IMR-90 (cell line): ENCODE results near the gene FXYD6. TPM values are rescaled to one million over a fixed set of nuclear protein-coding genes. Genes with fewer than 3 reads are reported as not detected.

Experiments
- ATAC-seq: fragments of 200-7000 bp; cut with Tn5 transposase; 2 replicates; pipeline ENCODE4 v1.9.1; 2020; ENCODE audit warnings: low read depth, mild to moderate bottlenecking, moderate library complexity
- BruUV-seq: library from RNA; stranded (reverse); fragments of 400-500 nt; replicated peaks from 2 replicates; lab custom pipeline; 2021; lab: Mats Ljungman, UMichigan
- CTCF ChIA-PET: fragments of 300-600 bp; formaldehyde crosslinking; extraction: SDS; loops from one replicate; lab custom pipeline; 2021; ENCODE audit warnings: antibody characterized with exemption; lab: Yijun Ruan, JAX
- POLR2A ChIA-PET: fragments of 300-600 bp; sonication (Branson Sonifier 250); formaldehyde crosslinking; loops from one replicate; lab custom pipeline; 2022; ENCODE audit warnings: antibody characterized with exemption; ENCODE audit not compliant: unreplicated experiment; lab: Charles Lee
- DNase-seq: peaks from one replicate; pipeline ENCODE4 v3.0.0; 2013
- H2AFZ ChIP-seq: replicated peaks from 2 replicates; pipeline ENCODE3; 2013; ENCODE audit warnings: low read length, mild to moderate bottlenecking; ENCODE audit not compliant: poor library complexity
- H2AK5ac ChIP-seq: 2 replicates; pipeline ENCODE4 v1.6.1; 2013; ENCODE audit warnings: low read depth, low read length, inconsistent platforms
- H2AK9ac ChIP-seq: replicated peaks from 2 replicates; pipeline ENCODE3; 2013; ENCODE audit warnings: mild to moderate bottlenecking, low read depth, low read length, moderate library complexity; ENCODE audit not compliant: poor library complexity
- H2BK120ac ChIP-seq: 2 replicates; pipeline ENCODE4 v1.6.1; 2013; ENCODE audit warnings: low read depth, low read length, inconsistent platforms
- H2BK15ac ChIP-seq: 3 replicates; pipeline ENCODE4 v1.6.1; 2013; ENCODE audit warnings: low read depth, low read length, inconsistent platforms
- H2BK20ac ChIP-seq: 2 replicates; pipeline ENCODE4 v1.6.1; 2013; ENCODE audit warnings: low read depth, mild to moderate bottlenecking, inconsistent platforms, low read length, moderate library complexity
- H2BK5ac ChIP-seq: 2 replicates; pipeline ENCODE4 v1.6.1; 2013; ENCODE audit warnings: mild to moderate bottlenecking, low read depth, low read length, inconsistent platforms; ENCODE audit not compliant: poor library complexity, severe bottlenecking
- H3K14ac ChIP-seq: replicated peaks from 2 replicates; pipeline ENCODE4 v1.6.1; 2013; ENCODE audit warnings: low read depth, low read length, inconsistent platforms
- H3K18ac ChIP-seq: 2 replicates; pipeline ENCODE4 v1.6.1; 2013; ENCODE audit warnings: low read depth, low read length, control low read depth
- H3K23ac ChIP-seq: 2 replicates; pipeline ENCODE4 v1.6.1; 2013; ENCODE audit warnings: low read depth, low read length, inconsistent platforms
- H3K27ac ChIP-seq: 2 replicates; pipeline ENCODE4 v1.5.1; 2013; ENCODE audit warnings: mild to moderate bottlenecking, control low read depth, low read length; ENCODE audit not compliant: insufficient read depth
- H3K27me3 ChIP-seq: 2 replicates; pipeline ENCODE4 v1.6.1; 2013; ENCODE audit warnings: low read length; ENCODE audit not compliant: control insufficient read depth, insufficient read depth
- H3K36me3 ChIP-seq: 2 replicates; pipeline ENCODE4 v1.6.1; 2013; ENCODE audit warnings: low read length, mixed read lengths; ENCODE audit not compliant: control insufficient read depth, insufficient read depth
- H3K4ac ChIP-seq: 2 replicates; pipeline ENCODE4 v1.6.1; 2013; ENCODE audit warnings: low read depth, low read length, inconsistent platforms
- H3K4me1 ChIP-seq: 2 replicates; pipeline ENCODE4 v1.6.1; 2013; ENCODE audit warnings: low read length, mixed read lengths; ENCODE audit not compliant: control insufficient read depth, insufficient read depth
- H3K4me2 ChIP-seq: 2 replicates; pipeline ENCODE4 v1.6.1; 2013; ENCODE audit warnings: low read depth, mild to moderate bottlenecking, control low read depth, low read length, moderate library complexity
- H3K4me3 ChIP-seq: 2 replicates; pipeline ENCODE4 v1.5.1; 2013; ENCODE audit warnings: low read depth, mild to moderate bottlenecking, control low read depth, low read length, moderate library complexity; ENCODE audit not compliant: insufficient read depth
- H3K56ac ChIP-seq: 2 replicates; pipeline ENCODE4 v1.6.1; 2013; ENCODE audit warnings: low read length, inconsistent platforms; ENCODE audit not compliant: insufficient read depth; ENCODE audit errors: extremely low read depth
- H3K79me1 ChIP-seq, 2 experiments: 2 replicates each; pipeline ENCODE4 v1.6.1; 2013; ENCODE audit warnings: low read length in 2 of 2, inconsistent platforms in 1 of 2, low read depth in 1 of 2
- H3K9ac ChIP-seq: 2 replicates; pipeline ENCODE4 v1.6.1; 2013; ENCODE audit warnings: low read depth, low read length, control low read depth
- H3K9me1 ChIP-seq: 2 replicates; pipeline ENCODE4 v1.6.1; 2013; ENCODE audit warnings: low read length, inconsistent platforms; ENCODE audit not compliant: insufficient read depth
- H3K9me3 ChIP-seq: 2 replicates; pipeline ENCODE4 v1.6.1; 2013; ENCODE audit warnings: low read length; ENCODE audit not compliant: control insufficient read depth, insufficient read depth
- H4K20me1 ChIP-seq: 2 replicates; pipeline ENCODE4 v1.6.1; 2013; ENCODE audit warnings: low read length, inconsistent platforms; ENCODE audit not compliant: insufficient read depth
- H4K5ac ChIP-seq: 2 replicates; pipeline ENCODE4 v1.6.1; 2013; ENCODE audit warnings: mild to moderate bottlenecking, low read depth, low read length, control low read depth
- H4K8ac ChIP-seq, 2 experiments: 2 replicates each; pipeline ENCODE4 v1.6.1; 2013; ENCODE audit warnings: low read depth in 2 of 2, low read length in 2 of 2, control low read depth in 1 of 2, inconsistent platforms in 1 of 2
- H4K91ac ChIP-seq: 2 replicates; pipeline ENCODE4 v1.6.1; 2013; ENCODE audit warnings: low read depth, low read length, inconsistent platforms; ENCODE audit not compliant: insufficient read depth
- BHLHE40 ChIP-seq: fragments of 150-350 bp; IDR thresholded peaks from 2 replicates; pipeline ENCODE4 v1.6.1; 2016; ENCODE audit warnings: mild to moderate bottlenecking, low read depth, low read length
- CEBPB ChIP-seq: IDR thresholded peaks from 2 replicates; pipeline ENCODE4 v1.6.1; 2012; ENCODE audit warnings: low read depth, low read length, improper control_type of control experiment
- CHD1 ChIP-seq: IDR thresholded peaks from 2 replicates; pipeline ENCODE4 v1.6.1; 2012; ENCODE audit warnings: low read depth, low read length, improper control_type of control experiment
- CTCF ChIP-seq: conservative IDR thresholded peaks from 2 replicates; pipeline ENCODE4 v1.5.1; 2012; ENCODE audit warnings: mild to moderate bottlenecking, low read depth, low read length, improper control_type of control experiment
- FOS ChIP-seq: fragments of 150-350 bp; IDR thresholded peaks from 2 replicates; pipeline ENCODE4 v1.6.1; 2016; ENCODE audit warnings: low read depth, low read length
- MAFK ChIP-seq: IDR thresholded peaks from 2 replicates; pipeline ENCODE4 v1.6.1; 2012; ENCODE audit warnings: low read depth, low read length, improper control_type of control experiment
- MAZ ChIP-seq: IDR thresholded peaks from 2 replicates; pipeline ENCODE4 v1.6.1; 2012; ENCODE audit warnings: low read depth, mild to moderate bottlenecking, low read length, improper control_type of control experiment, moderate library complexity, borderline replicate concordance
- MXI1 ChIP-seq: IDR thresholded peaks from 2 replicates; pipeline ENCODE4 v1.6.1; 2012; ENCODE audit warnings: low read depth, mild to moderate bottlenecking, low read length, moderate library complexity, borderline replicate concordance
- NFE2L2 ChIP-seq: fragments of 150-350 bp; IDR thresholded peaks from 2 replicates; pipeline ENCODE4 v1.6.1; 2016; ENCODE audit warnings: low read depth, mild to moderate bottlenecking, low read length
- POLR2A ChIP-seq: IDR thresholded peaks from 2 replicates; pipeline ENCODE4 v1.6.1; 2012; ENCODE audit warnings: mild to moderate bottlenecking, low read depth, low read length
- RAD21 ChIP-seq: IDR thresholded peaks from 2 replicates; pipeline ENCODE4 v1.6.1; 2012; ENCODE audit warnings: low read length, improper control_type of control experiment
- RCOR1 ChIP-seq: IDR thresholded peaks from 2 replicates; pipeline ENCODE4 v1.6.1; 2012; ENCODE audit warnings: mild to moderate bottlenecking, low read length, improper control_type of control experiment; ENCODE audit not compliant: insufficient replicate concordance
- RFX5 ChIP-seq: IDR thresholded peaks from 2 replicates; pipeline ENCODE4 v1.8.0; 2012; ENCODE audit warnings: low read depth, mild to moderate bottlenecking, low read length, moderate library complexity
- SMC3 ChIP-seq: fragments of 150-350 bp; IDR thresholded peaks from 2 replicates; pipeline ENCODE4 v1.6.1; 2016; ENCODE audit warnings: low read depth, mild to moderate bottlenecking, antibody characterized with exemption, low read length, moderate library complexity
- whole genome bisulfite sequencing, 2 experiments: methylation state at CpG; one replicate each; pipeline versions ENCODE4 v1.1.5 to v1.1.7; 2013; ENCODE audit warnings: missing lambda C conversion rate in 2 of 2; ENCODE audit not compliant: insufficient read length in 1 of 2; ENCODE audit errors: extremely low coverage in 2 of 2; 5-methylcytosine and 5-hydroxymethylcytosine counted together
- dilution Hi-C: fragments of 300-500 bp; cut with HindIII; formaldehyde crosslinking; loops from one replicate; pipeline ENCODE4 v1.14.3; 2018; ENCODE audit warnings: low sequenced_read_pairs; ENCODE audit not compliant: unreplicated experiment
- in situ Hi-C: fragments of 300-500 bp; cut with MboI; formaldehyde crosslinking; loops from 3 replicates; pipeline ENCODE4 v1.14.3; 2019; ENCODE audit warnings: low sequenced_read_pairs, inconsistent platforms, mixed read lengths
- intact Hi-C: fragments of 100-400 bp; cut with micrococcal nuclease; formaldehyde crosslinking; loops from 2 replicates; pipeline ENCODE4 v1.10.0; 2022
- polyA plus RNA-seq, 3 experiments: library from polyadenylated mRNA; depleted of rRNA; stranded (reverse); fragments of >200 nt; gene quantifications; 2 replicates each; pipeline ENCODE4 v1.2.3, GENCODE V29; 2012; ENCODE audit warnings: low replicate concordance in 1 of 3
- total RNA-seq: library from RNA; depleted of rRNA; stranded (reverse); fragments of >200 nt; gene quantifications from 2 replicates; pipeline ENCODE4 v1.2.3, GENCODE V29; 2012
- TF ChIP-seq, protein P1 (sequence below): fragments of 150-350 bp; IDR thresholded peaks from 2 replicates; pipeline ENCODE4 v1.6.1; 2016; ENCODE audit warnings: low read depth, mild to moderate bottlenecking, low read length, moderate library complexity, borderline replicate concordance
- TF ChIP-seq, protein P2 (sequence below): fragments of 150-350 bp; IDR thresholded peaks from 2 replicates; pipeline ENCODE4 v1.6.1; 2017; ENCODE audit warnings: mild to moderate bottlenecking, antibody characterized with exemption, low read length, low read depth

FXYD6 gene
- total and polyA plus RNA-seq, 2 of the 4 experiments (the other 2 are of a cell fraction): 0.32 TPM; not detected in 1

DNA sequence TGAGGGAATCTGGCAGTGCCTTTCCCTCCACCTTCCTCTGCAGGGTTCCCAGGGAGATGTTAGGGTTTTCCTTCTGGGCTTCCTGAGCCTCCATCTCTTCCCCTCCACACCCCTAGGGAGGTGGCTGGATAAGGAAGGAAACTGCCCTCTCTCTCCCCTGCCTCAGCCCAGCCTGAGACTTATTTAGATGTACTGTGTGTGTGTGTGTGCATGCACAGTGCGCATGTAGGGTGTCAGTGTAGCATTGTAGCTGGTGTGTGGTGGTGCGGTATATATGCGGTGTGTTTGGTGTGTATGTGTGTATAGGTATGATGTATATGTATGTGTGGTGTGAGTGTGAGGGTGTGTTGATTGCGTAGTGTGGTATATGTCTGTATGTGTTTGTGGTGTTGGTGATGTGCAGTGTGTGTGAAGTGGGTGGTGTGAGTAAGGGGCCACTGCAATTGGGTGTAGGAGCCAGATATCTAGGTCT, 1.5 kb downstream of the FXYD6 start:
- Histone ChIP-seq H3K4me1 (no peaks in the 10 kb centered on the region), H2AFZ (peak overlapping the region; percentile 45), H3K9me3 (no peaks in the 10 kb centered on the region), H2AK9ac (peak overlapping the region; percentile 57), H3K56ac (no peak overlapping the region), H3K18ac (no peak overlapping the region), H3K4me3 (no peak overlapping the region), H3K4ac (no peak overlapping the region), H2BK120ac (no peak overlapping the region), H4K91ac (no peak overlapping the region), H4K5ac (no peak overlapping the region), H2BK20ac (no peak overlapping the region), H3K9me1 (no peaks in the 10 kb centered on the region), H3K14ac (no peak overlapping the region), H4K20me1 (no peaks in the 10 kb centered on the region), H3K27ac (no peak overlapping the region), H3K9ac (no peak overlapping the region), H2BK5ac (no peak overlapping the region), H4K8ac (no peak overlapping the region), H3K27me3 (peaks cover 63% of the 10 kb centered on the region), H3K79me1 (no peaks in the 10 kb centered on the region), H3K36me3 (no peaks in the 10 kb centered on the region), H2AK5ac (no peak overlapping the region), H2BK15ac (no peak overlapping the region), H3K4me2 (no peak overlapping the region), H3K23ac (no peak overlapping the region)
- no peak for DNase-seq
- WGBS, 2 experiments: 89 to 100% methylated on average over 1 to 3 of the region's 4 CpGs
- ChIA-PET POLR2A (no interaction called here), CTCF (no interaction called here)
- in situ Hi-C loops: no loop called here
- TF ChIP-seq MAFK (no peak), MAZ (no peak), POLR2A (no peak), CTCF (no peak), NFE2L2 (no peak), MXI1 (no peak), BHLHE40 (no peak), CEBPB (no peak), RFX5 (no peak), CHD1 (no peak), RAD21 (no peak), RCOR1 (no peak), FOS (no peak), SMC3 (no peak)
- TF ChIP-seq, protein P1, sequence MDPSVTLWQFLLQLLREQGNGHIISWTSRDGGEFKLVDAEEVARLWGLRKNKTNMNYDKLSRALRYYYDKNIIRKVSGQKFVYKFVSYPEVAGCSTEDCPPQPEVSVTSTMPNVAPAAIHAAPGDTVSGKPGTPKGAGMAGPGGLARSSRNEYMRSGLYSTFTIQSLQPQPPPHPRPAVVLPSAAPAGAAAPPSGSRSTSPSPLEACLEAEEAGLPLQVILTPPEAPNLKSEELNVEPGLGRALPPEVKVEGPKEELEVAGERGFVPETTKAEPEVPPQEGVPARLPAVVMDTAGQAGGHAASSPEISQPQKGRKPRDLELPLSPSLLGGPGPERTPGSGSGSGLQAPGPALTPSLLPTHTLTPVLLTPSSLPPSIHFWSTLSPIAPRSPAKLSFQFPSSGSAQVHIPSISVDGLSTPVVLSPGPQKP: no peak
- TF ChIP-seq, protein P2, sequence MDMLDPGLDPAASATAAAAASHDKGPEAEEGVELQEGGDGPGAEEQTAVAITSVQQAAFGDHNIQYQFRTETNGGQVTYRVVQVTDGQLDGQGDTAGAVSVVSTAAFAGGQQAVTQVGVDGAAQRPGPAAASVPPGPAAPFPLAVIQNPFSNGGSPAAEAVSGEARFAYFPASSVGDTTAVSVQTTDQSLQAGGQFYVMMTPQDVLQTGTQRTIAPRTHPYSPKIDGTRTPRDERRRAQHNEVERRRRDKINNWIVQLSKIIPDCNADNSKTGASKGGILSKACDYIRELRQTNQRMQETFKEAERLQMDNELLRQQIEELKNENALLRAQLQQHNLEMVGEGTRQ: no peak
- no TSS peak for BruUV-seq
- intact Hi-C loops: no loop called here
- no peak for ATAC-seq
- dilution Hi-C loops: no loop called here
